ENCODE results near the gene TTLL8.
"Not testable (repeated sequence)": the region's sequence is repeated elsewhere in the genome, so short reads cannot be mapped to it uniquely, and the experiment has no call there.

TTLL8 gene

GRCh38 chr22:50058061-50058905, at the start of gene TTLL8:
TTLL8 (minus strand) TSS chr22:50058298.
- DNase-seq (ENCODE audit: low read depth): no peak

GRCh38 chr22:50107529-50107928, 49.4 kb upstream of the TTLL8 start:
- no peak for DNase-seq (ENCODE audit: low read depth)

GRCh38 chr22:50105208-50106100, 47.4 kb upstream of the TTLL8 start:
- DNase-seq (ENCODE audit: low read depth): peak; percentile 46

GRCh38 chr22:50104141-50104544, 46.0 kb upstream of the TTLL8 start:
- no peak for DNase-seq (ENCODE audit: low read depth)

GRCh38 chr22:50102946-50103345, 44.8 kb upstream of the TTLL8 start:
- peak; percentile 11 for DNase-seq (ENCODE audit: low read depth)

GRCh38 chr22:50101870-50102565, 43.9 kb upstream of the TTLL8 start:
- DNase-seq (ENCODE audit: low read depth): no peak

- DNase-seq (ENCODE audit: low read depth): no peak
Measured at GRCh38 chr22:50098052-50098451, 40.0 kb upstream of the TTLL8 start.

GRCh38 chr22:50092342-50092741, 34.2 kb upstream of the TTLL8 start:
- DNase-seq (ENCODE audit: low read depth): no peak

- no peak for DNase-seq (ENCODE audit: low read depth)
Measured at GRCh38 chr22:50091092-50091768, 33.1 kb upstream of the TTLL8 start.

- DNase-seq (ENCODE audit: low read depth): no peak
Measured at GRCh38 chr22:50090412-50090714, 32.3 kb upstream of the TTLL8 start.

GRCh38 chr22:50089682-50090411, 31.7 kb upstream of the TTLL8 start, which contains the start of gene MOV10L1:
MOV10L1 (plus strand) TSS chr22:50090006; CDS start chr22:50090089, 83 bp downstream.
- no peak for DNase-seq (ENCODE audit: low read depth)

- no peak for DNase-seq (ENCODE audit: low read depth)
Measured at GRCh38 chr22:50089231-50089630, 31.1 kb upstream of the TTLL8 start.

GRCh38 chr22:50088096-50088495, 30.0 kb upstream of the TTLL8 start:
- no peak for DNase-seq (ENCODE audit: low read depth)

GRCh38 chr22:50087646-50088045, 29.5 kb upstream of the TTLL8 start:
- DNase-seq (ENCODE audit: low read depth): no peak

GRCh38 chr22:50086975-50087374, 28.9 kb upstream of the TTLL8 start:
- not testable (repeated sequence) for DNase-seq (ENCODE audit: low read depth)

GRCh38 chr22:50086526-50086925, 28.4 kb upstream of the TTLL8 start:
- DNase-seq (ENCODE audit: low read depth): peak; percentile 81

- peak; percentile 59 for DNase-seq (ENCODE audit: low read depth)
Measured at GRCh38 chr22:50085211-50085972, 27.3 kb upstream of the TTLL8 start, which contains the start of gene MLC1. MLC1 (minus strand) TSS chr22:50085426; CDS start chr22:50084902, 524 bp downstream.

- no peak for DNase-seq (ENCODE audit: low read depth)
Measured at GRCh38 chr22:50084614-50085021, 26.5 kb upstream of the TTLL8 start.

GRCh38 chr22:50084080-50084477, 26.0 kb upstream of the TTLL8 start:
- DNase-seq (ENCODE audit: low read depth): no peak

GRCh38 chr22:50083462-50084079, 25.5 kb upstream of the TTLL8 start:
- DNase-seq (ENCODE audit: low read depth): no peak
